ENCODE results near the gene CKB. TPM values are rescaled to one million over a fixed set of nuclear protein-coding genes. Genes with fewer than 3 reads are reported as not detected.
A peak's percentile ranks its signal among the peaks of the same experiment; 100 is the strongest.

CKB gene
- total and polyA plus RNA-seq, 2 donors, result 121 to 1,521 TPM

- H3K4me1 ChIP-seq (ENCODE audit: insufficient read depth), result no peaks in the 10 kb centered on the region
- peak overlapping the region; percentile 64 for H3K27ac ChIP-seq (ENCODE audit: low read depth)
- H3K4me3 ChIP-seq (ENCODE audit: low read depth, low read length), result peak overlapping the region; percentile 58
- WGBS, result under 1% methylated on average over 77 of the region's 77 CpGs
- no peak for DNase-seq (ENCODE audit: extremely low spot score)
- H3K36me3 ChIP-seq (ENCODE audit: insufficient read depth), result no peaks in the 10 kb centered on the region
Measured at GRCh38 chr14:103521438-103521950, 1.1 kb downstream of the CKB start.

DNA sequence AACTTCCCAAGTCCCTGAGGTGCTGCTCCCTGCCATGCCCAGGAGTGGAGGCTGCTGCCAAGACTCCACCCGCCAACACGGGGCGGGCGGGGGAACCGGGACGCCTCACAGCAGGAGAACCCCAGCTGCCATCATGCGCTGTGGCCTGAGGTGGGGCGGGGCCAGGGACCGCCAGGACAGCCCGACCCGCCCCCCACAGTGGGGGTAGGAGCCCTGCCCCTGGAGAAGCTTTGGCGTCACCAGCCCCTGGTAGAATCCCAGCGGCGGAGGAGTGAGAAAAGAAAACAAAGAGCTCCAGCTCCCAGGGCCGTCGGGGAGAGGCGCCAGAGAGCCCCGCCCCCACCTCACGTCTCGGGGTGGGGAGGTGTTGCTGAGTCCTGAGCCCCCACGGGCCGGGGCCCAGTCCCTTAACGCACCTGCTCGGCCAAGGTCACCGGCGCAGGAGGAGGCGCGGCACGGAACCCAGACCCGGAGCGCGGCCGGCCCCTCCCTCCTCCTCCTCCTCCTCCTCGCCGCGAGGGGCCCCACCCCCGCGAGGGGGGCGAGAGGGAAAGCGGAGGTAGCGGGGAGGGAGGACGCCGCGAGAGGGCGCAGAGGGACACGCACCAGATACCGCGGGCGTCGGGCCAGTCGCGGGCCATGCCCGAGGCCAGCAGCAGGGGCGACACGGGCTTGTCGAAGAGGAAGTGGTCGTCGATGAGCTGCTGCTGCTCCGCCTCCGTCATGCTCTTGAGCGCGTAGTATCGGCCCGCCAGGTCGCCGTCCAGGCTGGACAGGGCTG is 1.8 kb downstream of the CKB start:
- Histone ChIP-seq H3K4me3 (ENCODE audit: low read depth, low read length) (peak overlapping the region; percentile 58), H3K27ac (ENCODE audit: low read depth) (peak overlapping the region; percentile 53), H3K4me1 (ENCODE audit: insufficient read depth) (no peaks in the 10 kb centered on the region), H3K36me3 (ENCODE audit: insufficient read depth) (no peaks in the 10 kb centered on the region)
- no peak for DNase-seq (ENCODE audit: extremely low spot score)
- WGBS, result 3% methylated on average over 62 of the region's 66 CpGs

DNA sequence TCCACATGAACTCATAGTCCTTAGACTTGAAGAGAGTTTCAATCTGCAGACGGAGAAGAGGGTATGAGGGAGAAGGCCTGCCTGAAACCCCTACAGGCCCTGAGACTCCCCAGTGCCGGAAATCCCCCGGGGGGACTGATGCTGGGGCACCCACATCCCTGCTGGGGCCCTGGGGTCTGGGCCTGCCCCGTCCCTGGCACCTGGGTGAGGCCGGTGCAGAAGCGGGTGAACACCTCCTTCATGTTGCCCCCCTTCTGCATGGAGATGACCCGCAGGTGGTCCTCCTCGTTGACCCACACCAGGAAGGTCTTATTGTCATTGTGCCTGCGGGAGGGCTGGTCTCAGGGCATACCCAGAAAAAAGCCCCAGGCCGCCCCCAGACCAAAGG is 2.4 kb downstream of the CKB start:
- H3K27ac ChIP-seq (ENCODE audit: low read depth), result peak overlapping the region; percentile 12
- no peak for DNase-seq (ENCODE audit: extremely low spot score)
- H3K4me3 ChIP-seq (ENCODE audit: low read depth, low read length), result no peak overlapping the region
- 59% methylated on average over 10 of the region's 10 CpGs for WGBS
- H3K4me1 ChIP-seq (ENCODE audit: insufficient read depth), result no peaks in the 10 kb centered on the region
- H3K36me3 ChIP-seq (ENCODE audit: insufficient read depth), result no peaks in the 10 kb centered on the region

DNA sequence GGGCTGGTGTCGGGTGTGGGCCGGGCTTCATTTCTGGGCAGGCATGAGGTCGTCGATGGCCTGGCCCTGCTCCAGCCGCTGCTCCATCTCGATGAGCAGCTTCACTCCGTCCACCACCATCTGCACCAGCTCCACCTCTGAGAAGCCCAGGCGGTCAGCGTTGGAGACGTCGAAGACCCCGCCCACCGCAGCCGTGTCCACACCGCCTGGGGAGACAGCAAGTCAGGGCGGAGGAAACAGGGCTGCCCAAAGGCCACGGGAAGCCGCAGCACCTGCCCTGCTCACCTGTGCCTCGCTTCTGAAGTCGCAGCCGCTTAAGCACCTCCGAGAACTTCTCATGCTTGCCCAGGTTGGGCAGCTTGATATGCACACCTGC is 2.8 kb downstream of the CKB start:
- no peaks in the 10 kb centered on the region for H3K36me3 ChIP-seq (ENCODE audit: insufficient read depth)
- WGBS, result 49% methylated on average over 22 of the region's 22 CpGs
- no peak overlapping the region for H3K4me3 ChIP-seq (ENCODE audit: low read depth, low read length)
- no peak for DNase-seq (ENCODE audit: extremely low spot score)
- no peaks in the 10 kb centered on the region for H3K4me1 ChIP-seq (ENCODE audit: insufficient read depth)
- H3K27ac ChIP-seq (ENCODE audit: low read depth), result peak overlapping the region; percentile 12

DNA sequence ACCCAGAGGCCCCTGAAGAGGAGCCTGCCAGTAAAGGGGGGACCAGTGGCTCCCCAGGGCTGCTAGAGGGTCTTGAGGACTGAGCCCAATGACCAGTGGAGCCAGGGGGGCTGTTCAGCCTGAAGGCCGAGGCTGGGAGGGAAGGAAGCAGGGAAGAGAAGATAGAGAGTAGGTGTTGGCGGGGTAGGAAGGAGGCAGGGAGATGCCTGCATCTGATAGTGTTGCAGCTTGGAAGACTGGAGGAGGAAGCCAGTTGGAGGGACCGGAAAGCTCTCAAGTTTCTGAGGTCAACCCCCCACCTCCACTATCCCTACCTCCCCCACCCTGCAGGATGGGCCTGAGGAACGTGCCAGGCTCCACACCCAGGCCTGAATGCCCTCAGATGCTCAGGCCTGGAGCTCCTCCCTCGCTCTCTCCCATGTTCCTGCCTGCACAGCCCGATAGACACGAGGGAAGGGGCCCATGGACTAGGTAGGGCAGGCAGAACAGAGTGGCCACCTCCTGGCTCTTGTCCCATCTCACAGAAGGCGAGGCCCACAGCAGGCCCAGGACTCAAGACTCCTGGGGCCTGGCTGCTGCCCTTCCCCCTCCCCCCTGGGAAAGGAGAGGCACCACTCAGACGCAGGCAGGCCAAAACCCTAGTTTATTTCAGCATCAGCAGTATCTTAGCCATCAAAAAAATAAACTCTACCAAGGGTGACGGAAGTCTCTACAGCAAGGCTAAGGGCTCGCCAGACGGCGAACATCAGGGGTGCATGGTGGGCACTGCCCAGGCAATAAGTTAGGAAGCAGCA is 3.4 kb downstream of the CKB start:
- no peak for DNase-seq (ENCODE audit: extremely low spot score)
- 27% methylated on average over 13 of the region's 13 CpGs for WGBS
- H3K27ac ChIP-seq (ENCODE audit: low read depth), result no peak overlapping the region
- no peaks in the 10 kb centered on the region for H3K36me3 ChIP-seq (ENCODE audit: insufficient read depth)
- no peak overlapping the region for H3K4me3 ChIP-seq (ENCODE audit: low read depth, low read length)
- H3K4me1 ChIP-seq (ENCODE audit: insufficient read depth), result no peaks in the 10 kb centered on the region

- DNase-seq (ENCODE audit: extremely low spot score), result no peak
- H3K27ac ChIP-seq (ENCODE audit: low read depth), result no peak overlapping the region
Measured at GRCh38 chr14:103518422-103519042, 4.1 kb downstream of the CKB start.

DNA sequence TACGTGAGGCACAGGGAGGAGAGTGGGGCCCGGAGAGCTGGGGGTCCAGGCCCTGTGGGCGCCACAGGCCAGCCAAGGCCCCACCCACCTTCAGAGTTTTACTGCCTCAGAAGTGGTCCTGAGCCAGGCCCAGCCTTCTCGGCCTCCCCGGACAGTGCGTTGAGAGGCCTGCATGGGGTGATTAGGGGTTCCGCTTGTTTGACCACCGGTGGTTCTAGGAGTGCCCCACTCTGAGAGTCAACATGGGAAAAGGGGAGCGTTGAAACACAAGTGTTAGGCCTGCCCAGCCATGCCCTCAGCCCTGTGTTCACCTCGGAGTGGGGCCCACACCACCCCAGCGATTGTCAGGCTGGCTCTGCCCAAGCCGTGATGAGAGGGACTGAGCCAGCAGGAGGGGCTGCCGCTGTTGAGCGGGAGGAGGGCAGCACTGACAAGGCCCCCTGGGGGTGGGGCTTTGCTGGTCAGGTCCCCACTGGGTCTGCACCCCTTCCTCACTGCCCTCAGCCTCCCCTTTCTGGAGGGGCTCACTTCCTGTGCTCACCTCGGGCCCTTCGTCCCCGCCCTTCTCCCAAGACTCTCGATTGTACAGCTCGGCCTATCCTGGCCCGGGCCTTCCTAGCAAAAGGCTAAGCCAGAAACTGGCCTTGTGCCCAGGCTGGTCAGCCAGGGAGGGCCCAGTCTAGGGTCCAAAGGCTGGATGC is 4.8 kb downstream of the CKB start:
- no peak for DNase-seq (ENCODE audit: extremely low spot score)
- 20% methylated on average over 20 of the region's 20 CpGs for WGBS
- Histone ChIP-seq H3K27ac (ENCODE audit: low read depth) (no peak overlapping the region), H3K4me1 (ENCODE audit: insufficient read depth) (no peaks in the 10 kb centered on the region), H3K4me3 (ENCODE audit: low read depth, low read length) (no peak overlapping the region), H3K36me3 (ENCODE audit: insufficient read depth) (no peaks in the 10 kb centered on the region)

More at GRCh38 chr14:103518422-103519042, 4.1 kb downstream of the CKB start:
- WGBS, result 36% methylated on average over 9 of the region's 9 CpGs
- H3K4me1 ChIP-seq (ENCODE audit: insufficient read depth), result no peaks in the 10 kb centered on the region
- H3K36me3 ChIP-seq (ENCODE audit: insufficient read depth), result no peaks in the 10 kb centered on the region
- no peak overlapping the region for H3K4me3 ChIP-seq (ENCODE audit: low read depth, low read length)

GRCh38 chr14:103517174-103517566 is 5.5 kb downstream of the CKB start:
- H3K27ac ChIP-seq (ENCODE audit: low read depth), result no peak overlapping the region
- no peak overlapping the region for H3K4me3 ChIP-seq (ENCODE audit: low read depth, low read length)
- 77% methylated on average over 10 of the region's 10 CpGs for WGBS
- H3K4me1 ChIP-seq (ENCODE audit: insufficient read depth), result no peaks in the 10 kb centered on the region
- no peak for DNase-seq (ENCODE audit: extremely low spot score)
- no peaks in the 10 kb centered on the region for H3K36me3 ChIP-seq (ENCODE audit: insufficient read depth)

- H3K4me3 ChIP-seq (ENCODE audit: low read depth, low read length), result no peak overlapping the region
- no peak overlapping the region for H3K27ac ChIP-seq (ENCODE audit: low read depth)
- H3K36me3 ChIP-seq (ENCODE audit: insufficient read depth), result no peaks in the 10 kb centered on the region
- WGBS, result 72% methylated on average over 10 of the region's 10 CpGs
- no peaks in the 10 kb centered on the region for H3K4me1 ChIP-seq (ENCODE audit: insufficient read depth)
- DNase-seq (ENCODE audit: extremely low spot score), result no peak
Measured at GRCh38 chr14:103516426-103517173, 6.0 kb downstream of the CKB start.

DNA sequence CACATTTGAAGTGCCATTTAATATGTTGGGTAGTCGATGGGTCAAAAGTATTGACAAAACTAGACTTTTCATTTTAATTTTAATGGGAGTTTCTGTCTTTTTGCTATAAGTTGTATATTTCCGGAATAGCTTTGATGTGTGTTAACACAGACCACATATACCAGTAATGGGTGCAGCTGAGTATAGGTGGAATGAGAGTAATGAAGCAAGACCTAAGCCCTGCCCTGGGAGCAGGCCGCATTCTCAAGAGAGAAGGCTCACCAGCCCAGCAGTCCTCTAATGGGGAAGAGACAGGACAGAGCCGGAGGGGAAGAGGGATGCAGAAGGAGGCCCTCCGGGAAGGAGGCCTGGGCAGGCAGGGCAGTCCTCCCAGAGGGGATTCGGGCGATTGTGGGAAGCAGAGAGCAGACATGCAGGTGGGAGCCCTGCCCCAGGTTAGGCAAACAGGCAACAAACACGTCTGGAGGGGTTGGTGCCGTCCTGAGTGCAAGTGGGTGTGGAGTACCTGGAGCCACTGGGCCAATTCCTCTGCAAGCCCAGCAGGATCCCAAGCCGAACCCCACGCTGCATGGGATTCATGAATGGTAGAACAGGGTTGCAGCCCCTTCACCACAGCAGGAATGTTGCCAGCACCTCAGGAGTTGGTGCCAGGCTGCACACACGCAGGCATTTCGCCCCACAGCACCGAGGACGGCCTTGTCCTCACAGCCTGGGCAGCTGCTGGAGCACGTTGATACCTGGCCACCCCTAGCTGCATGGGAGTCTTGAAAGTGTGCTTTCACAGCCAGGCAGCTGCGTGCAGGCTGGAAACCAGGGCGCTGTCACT is 7.8 kb downstream of the CKB start:
- Histone ChIP-seq H3K4me1 (ENCODE audit: insufficient read depth) (no peaks in the 10 kb centered on the region), H3K36me3 (ENCODE audit: insufficient read depth) (no peaks in the 10 kb centered on the region), H3K4me3 (ENCODE audit: low read depth, low read length) (no peak overlapping the region), H3K27ac (ENCODE audit: low read depth) (no peak overlapping the region)
- no peak for DNase-seq (ENCODE audit: extremely low spot score)
- WGBS, result 83% methylated on average over 18 of the region's 18 CpGs

- H3K36me3 ChIP-seq (ENCODE audit: insufficient read depth), result no peaks in the 10 kb centered on the region
- 47% methylated on average over 25 of the region's 25 CpGs for WGBS
- peak; percentile 69 for DNase-seq (ENCODE audit: extremely low spot score)
- peak overlapping the region; percentile 66 for H3K27ac ChIP-seq (ENCODE audit: low read depth)
- no peaks in the 10 kb centered on the region for H3K4me1 ChIP-seq (ENCODE audit: insufficient read depth)
- no peak overlapping the region for H3K4me3 ChIP-seq (ENCODE audit: low read depth, low read length)
Measured at GRCh38 chr14:103512701-103513611, 9.7 kb downstream of the CKB start.
